Choroid plexus epithelial cell (primary cell): ENCODE measurements around the gene TAF15.

Experiments
- DNase-seq: peaks from one replicate; pipeline ENCODE4 v3.0.0-alpha.2; 2010; ENCODE audit warnings: low read depth
- H3K4me3 ChIP-seq: 2 replicates; pipeline ENCODE4 v1.5.1; 2011; ENCODE audit warnings: low read depth, mild to moderate bottlenecking, control low read depth, low read length, moderate library complexity
- CTCF ChIP-seq: conservative IDR thresholded peaks from 2 replicates; pipeline ENCODE4 v1.5.1; 2011; ENCODE audit warnings: low read depth, mild to moderate bottlenecking, control low read depth, inconsistent platforms, low read length, moderate library complexity

TAF15 gene

DNA sequence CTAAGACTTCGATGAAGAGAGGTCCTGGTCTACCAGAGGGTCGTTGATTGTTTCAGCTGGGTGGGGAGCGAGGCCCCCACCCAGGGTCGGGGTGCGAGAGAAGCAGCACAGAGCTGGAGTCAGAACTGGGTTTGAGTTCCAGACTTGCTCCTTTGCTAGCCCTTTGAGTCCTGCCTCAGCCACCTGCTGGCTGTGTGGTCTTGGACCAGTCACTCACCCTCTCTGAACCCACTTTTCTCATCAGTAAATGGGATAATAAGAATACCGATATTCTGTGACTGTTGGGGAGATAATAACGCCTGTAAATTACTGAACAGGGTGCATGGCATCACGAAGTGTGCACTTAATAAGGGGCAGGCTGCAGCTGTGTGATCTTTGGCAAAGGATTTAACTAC, 13.4 kb upstream of the TAF15 start:
- peak overlapping the region; percentile 56 for H3K4me3 ChIP-seq
- no peak for DNase-seq
- TF ChIP-seq CTCF = no peak

- TF ChIP-seq CTCF = no peak
- H3K4me3 ChIP-seq = no peak overlapping the region
- no peak for DNase-seq
Measured at GRCh38 chr17:35796942-35797341, 12.3 kb upstream of the TAF15 start.

GRCh38 chr17:35797370-35797769, 11.9 kb upstream of the TAF15 start:
- no peak for TF ChIP-seq CTCF
- no peak for DNase-seq
- H3K4me3 ChIP-seq = no peak overlapping the region

DNA sequence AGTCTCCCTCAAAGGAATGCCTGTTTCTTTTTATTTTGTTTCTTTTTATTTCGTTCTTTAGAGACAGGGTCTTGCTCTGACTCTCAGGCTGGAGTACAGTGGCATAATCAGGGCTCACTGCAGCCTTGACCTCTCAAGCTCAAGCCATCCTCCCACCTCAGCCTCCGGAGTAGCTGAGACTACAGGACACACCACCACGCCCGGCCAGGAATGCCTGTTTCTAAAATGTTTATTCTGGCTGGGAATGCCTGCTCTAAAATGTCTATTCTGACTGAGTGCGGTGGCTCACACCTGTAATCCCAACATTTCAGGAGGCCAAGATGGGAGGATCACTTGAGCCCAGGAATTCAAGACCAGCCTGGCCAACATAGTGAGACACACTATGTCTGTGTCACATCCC, 11.4 kb upstream of the TAF15 start:
- no peak for DNase-seq
- TF ChIP-seq CTCF = no peak
- no peak overlapping the region for H3K4me3 ChIP-seq

GRCh38 chr17:35799942-35800341, 9.3 kb upstream of the TAF15 start:
- DNase-seq = no peak
- TF ChIP-seq CTCF = no peak

DNA sequence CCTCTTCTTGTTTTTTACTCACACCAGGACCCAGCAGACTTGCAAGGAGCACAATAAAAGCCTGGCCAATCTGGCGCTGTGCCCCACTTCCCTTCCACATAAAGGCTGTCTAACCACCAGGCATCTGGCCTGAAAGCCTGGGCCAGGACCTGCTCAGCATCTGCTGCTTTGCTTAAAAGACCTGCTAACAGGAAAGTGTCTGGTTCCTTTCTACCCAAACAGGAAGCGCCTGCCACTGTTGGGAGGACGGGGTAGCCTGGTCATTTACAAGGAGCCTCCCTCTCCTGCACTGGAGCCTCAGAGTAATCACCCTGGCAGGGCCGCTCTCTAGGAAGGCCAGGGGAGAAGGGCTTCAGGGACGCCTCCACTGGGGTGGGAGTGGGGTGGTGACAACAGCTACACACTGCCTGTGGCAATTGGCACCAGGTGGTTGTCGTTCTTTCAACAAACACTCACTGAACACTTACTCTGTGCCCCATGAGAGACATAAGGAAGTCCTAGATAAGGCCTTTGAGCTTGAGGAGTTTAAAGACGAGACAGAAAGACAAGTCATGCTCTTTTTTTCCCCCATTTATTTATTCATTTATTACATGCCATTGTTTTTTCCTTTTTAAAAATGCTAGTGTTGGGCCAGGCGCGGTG, 7.6 kb upstream of the TAF15 start:
- DNase-seq = peak; percentile 73

More at GRCh38 chr17:35799942-35800341, 9.3 kb upstream of the TAF15 start:
- no peak overlapping the region for H3K4me3 ChIP-seq

More for the DNA sequence above, 7.6 kb upstream of the TAF15 start:
- no peak overlapping the region for H3K4me3 ChIP-seq
- no peak for TF ChIP-seq CTCF
